ENCODE measurements around the gene MOB3A.

Gene MOB3A

DNA sequence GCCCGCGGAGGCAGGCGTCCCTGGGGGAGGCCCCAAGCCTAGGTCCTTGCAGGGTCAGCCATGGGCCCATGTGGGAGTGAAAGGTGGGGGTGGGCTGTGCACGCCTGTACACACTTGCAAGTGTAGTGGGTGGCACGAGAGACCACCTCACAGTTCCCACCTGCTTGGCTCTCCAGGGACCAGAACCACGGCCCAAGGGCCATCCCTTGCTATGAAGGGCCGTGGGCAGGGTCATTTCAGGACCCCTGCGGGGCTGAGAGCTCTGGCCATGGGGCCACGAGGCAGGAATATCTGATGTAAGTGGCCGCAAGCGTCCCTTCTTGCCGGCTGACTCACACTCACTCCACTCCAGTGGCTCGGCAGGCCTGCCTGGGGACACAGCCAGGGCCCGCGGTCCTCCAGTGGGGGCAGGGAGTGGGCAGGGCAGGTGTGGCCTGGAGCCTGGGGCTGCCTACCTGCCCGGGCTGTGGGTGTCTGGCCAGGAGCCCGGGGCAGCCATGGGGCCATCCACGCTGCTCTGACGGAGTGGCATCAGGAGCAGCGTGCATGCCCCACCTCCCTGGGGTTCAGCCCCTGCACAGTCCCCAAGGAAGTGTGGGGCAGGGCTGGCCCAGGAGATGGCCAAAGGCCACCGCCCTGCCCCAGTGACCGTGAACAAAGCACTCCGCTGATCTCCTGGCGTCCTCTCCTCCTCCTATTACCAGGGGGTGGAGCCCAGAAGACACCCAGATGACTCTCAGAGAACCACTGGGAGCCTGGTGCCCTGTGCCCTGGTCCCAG is 36.5 kb downstream of the MOB3A start:
- peak; percentile 82 for DNase-seq (ENCODE audit: low read depth, low spot score)

DNA sequence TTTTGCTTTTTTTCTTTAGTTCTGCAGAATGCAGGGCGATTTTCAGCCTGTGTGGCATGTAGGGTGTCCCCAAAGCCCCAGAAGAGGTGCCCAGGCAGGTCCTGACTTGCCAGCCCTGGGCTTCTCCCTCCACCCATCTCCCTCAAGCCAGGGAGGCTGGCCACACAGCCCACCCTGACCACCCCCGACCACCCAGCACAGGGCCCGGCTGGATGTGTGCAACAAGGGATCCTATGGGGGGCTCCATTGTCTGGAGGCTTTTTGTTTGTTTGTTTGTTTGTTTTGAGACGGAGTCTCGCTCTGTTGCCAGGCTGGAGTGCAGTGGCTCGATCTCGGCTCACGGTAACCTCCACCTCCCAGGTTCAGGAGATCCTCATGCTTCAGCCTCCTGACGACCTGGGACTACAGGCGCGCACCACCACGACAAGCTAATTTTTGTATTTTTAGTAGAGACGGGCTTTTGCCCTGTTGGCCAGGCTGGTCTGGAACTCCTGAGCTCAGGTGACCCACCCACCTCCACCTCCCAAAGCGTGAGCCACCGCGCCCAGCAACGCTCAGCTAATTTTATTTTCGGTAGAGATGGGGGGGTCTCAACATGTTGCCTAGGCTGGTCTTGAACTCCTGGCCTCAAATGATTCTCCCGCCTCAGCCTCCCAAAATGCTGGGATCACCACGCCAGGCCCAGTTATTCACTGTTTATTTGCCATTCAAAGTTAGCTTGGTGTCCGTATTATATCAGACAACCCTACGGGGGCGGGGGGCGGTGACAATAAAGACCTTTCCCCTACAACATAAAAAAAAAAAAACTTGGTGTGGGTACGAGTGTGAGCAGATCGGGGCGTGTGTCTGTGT is 37.3 kb downstream of the MOB3A start:
- no peak for DNase-seq (ENCODE audit: low read depth, low spot score)

DNA sequence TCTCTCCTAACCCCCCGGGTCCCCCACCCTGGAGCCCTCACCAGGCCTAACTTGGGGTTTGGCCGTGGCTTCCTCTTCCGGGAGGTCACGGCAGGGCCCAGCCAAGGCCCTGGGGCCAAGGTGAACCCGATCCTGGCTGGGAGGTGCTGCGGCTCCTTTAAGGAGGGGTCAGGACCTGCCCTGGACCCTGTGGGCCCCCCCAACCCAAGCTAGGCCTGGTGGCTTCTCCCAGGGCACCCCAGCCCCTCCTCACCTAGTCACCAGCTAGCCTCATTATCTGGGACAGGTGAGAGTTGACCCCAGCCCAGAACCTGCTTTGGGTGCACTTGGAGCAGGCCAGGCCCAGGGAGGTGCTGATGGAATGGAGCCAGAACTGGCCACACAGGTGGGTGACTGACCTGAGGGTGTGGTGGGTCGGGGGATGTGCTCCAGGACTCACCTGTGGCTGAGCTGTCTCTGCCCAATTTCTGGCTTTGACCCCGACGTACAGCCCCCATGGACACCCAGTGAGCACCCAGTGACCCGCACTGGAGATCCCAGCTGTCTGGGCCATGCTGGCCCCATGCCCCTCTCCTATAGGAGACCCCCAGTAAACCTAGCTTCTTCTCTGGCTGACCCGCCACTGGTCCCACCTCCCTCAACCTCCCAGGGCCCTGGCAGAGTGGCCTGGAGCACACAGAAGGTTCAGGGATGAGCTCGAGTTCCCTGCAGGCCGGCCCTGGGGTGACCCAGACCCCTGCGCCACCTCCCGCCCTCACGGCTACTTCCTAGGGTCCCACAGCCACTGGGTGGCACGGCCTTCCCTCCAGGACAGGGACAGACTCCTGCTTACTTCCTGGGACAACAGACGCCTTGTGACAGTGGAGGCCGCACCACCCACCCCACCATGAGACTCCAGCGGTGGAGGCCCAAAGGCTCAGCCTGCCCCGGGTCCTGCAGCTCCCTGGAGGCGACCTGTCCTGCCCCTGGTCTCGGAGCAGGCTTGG is 38.3 kb downstream of the MOB3A start:
- DNase-seq (ENCODE audit: low read depth, low spot score): no peak

DNA sequence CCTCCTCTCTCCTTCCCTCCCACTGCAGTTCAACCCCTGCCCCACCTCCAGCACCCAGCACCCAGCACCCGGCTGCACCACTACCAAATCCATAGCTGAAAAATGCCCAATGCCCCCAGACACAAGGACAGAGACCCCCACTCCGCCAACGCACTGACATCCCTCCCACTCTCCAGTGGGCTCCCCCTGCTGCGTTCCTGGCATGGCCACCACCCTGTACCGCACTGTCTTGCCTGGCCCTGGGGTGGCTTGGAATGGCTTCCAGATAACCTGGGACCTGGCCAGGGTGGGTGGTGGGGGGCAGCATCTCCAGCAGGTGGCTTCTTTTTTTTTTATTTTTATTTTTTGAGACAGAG is 39.3 kb downstream of the MOB3A start:
- no peak for DNase-seq (ENCODE audit: low read depth, low spot score)

DNA sequence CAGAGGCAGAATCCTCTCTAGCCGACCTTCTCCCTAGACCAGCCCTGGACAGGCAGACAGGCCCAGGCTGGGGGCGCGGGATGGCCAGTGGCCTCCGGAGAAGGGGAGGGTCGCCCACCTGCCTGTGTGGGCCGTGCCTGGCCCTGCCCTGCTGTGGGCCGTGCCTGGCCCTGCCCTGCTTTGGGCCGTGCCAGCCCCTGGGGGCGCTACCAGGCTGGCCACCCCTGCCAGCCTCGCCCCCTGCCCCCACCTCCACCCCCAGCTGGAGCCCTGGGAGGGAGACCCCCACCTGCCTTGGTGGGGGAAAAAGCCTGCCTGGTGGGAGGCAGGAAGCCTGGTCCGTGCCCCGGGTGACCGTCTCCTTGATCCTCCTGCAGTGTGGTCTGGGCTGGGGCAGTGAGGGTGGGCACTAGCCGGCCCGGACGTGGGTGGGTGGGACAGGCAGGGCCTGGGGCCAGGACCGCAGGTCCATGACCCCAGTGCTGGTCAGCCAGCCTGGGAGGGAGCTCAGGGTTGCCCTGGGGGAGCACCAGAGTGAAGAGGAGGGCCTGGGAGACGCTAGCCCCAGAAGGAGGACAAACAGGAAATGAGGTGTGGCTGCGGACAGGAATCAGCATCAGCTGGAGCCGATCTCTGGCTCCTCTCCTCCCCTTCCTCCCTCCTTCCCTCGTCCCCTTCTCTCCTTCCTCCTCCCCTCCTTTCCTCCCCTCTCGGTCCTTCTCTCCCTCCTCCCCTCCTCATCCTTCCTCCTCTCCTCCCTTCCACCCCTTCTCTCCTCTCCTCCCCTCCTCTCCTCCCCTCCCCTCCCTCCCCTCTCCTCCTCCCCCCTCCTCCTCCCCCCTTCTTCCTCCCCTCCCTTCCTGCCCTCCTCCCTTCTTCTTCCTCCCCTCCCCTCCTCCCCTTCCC is 39.9 kb downstream of the MOB3A start:
- peak; percentile 53 for DNase-seq (ENCODE audit: low read depth, low spot score)

DNA sequence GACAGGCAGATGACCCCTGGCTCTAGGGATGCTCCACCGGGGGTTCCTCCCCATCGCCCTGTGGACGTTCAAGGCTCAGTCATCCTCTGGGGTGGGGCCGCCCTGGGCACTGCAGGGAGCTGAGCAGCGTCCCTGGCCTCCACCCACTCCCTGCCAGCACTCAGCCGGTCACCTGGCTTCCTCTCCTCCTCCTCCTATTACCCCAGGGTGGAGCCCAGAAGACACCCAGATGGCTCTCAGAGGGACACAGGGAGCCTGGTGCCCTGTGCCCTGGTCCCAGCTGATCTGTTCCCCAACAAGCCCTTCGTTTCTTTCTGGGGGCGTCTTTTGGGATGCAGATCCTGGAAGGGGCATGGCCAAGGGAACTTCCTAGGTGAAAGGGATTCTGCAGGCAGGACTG is 41.4 kb downstream of the MOB3A start:
- no peak for DNase-seq (ENCODE audit: low read depth, low spot score)

DNA sequence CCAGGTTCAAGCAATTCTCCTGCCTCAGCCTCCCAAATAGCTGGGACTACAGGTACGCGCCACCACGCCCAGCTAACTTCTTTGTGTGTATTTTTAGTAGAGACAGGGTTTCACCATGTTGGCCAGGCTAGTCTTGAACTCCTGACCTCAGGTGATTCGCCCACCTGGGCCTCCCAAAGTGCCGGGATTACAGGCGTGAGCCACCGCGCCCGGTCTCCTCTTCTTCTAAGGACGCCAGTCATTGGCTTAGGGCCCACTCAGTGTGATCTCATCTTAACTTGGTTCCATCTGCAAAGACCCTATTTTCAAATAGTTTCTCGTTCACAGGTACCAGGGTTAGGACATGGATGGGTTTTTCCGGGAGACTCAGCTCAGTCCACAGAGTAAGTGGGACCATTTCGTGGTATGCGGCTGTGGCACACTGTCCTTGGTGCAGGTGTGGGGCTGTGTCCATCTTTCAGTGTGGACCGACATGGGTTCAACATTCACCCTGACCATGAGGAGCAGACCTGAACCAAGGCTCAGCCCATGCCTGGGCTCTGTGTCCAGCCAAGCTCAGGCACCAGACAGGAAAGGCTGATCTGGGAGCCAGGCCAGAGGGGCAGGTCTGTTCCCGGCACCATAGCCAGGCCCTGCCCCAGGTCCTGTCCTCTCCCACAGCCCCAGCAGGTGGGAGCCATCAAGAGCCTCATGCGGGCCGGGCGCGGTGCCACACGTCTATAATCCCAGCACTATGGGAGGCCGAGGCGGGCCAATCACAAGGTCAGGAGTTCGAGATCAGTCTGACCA is 42.3 kb downstream of the MOB3A start:
- no peak for DNase-seq (ENCODE audit: low read depth, low spot score)

DNA sequence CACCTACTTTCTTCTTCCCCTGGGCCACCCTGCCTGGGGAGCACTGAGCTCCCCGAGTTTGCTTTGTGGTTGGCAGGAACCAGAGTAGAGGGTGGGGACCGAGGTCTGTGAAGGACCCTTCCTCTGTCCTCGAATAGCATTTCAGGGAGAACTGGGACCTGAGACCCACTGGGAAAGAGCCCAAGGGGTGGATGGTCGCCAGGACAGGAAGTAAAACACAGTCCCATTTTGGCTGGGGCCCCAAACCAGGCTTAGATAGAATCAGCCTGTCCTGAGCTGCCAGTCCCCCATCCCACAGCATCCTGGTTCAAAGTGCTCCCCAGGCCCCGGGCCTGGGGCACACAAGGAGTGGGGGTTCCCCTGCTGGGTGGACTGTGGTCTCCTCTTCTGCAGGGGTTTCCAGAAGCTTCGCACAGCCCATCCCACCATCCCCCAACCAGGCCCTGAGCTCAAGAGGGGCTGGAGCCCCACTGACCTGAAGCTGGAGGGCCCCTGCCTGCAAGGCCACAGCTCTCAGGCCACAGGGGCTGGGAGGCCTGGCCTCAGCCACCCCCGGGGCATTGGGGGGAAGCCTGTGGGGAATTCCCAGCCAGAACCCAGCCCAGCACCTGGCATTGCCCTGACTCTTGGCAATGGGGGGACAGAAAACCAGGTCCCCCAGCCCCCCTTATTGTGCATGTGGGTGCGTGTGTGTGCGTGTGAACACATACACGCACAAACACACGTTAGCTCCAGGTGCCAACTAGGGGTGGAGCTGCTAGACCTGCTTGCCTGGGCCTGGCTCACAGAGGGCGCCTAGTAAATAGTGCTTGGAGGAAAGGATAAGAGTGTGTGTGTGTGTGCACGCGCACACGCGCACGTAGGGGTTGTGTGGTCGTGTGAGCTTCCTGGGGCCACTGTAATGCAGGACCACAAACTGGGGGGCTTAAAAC is 44.1 kb downstream of the MOB3A start:
- DNase-seq (ENCODE audit: low read depth, low spot score): no peak

DNA sequence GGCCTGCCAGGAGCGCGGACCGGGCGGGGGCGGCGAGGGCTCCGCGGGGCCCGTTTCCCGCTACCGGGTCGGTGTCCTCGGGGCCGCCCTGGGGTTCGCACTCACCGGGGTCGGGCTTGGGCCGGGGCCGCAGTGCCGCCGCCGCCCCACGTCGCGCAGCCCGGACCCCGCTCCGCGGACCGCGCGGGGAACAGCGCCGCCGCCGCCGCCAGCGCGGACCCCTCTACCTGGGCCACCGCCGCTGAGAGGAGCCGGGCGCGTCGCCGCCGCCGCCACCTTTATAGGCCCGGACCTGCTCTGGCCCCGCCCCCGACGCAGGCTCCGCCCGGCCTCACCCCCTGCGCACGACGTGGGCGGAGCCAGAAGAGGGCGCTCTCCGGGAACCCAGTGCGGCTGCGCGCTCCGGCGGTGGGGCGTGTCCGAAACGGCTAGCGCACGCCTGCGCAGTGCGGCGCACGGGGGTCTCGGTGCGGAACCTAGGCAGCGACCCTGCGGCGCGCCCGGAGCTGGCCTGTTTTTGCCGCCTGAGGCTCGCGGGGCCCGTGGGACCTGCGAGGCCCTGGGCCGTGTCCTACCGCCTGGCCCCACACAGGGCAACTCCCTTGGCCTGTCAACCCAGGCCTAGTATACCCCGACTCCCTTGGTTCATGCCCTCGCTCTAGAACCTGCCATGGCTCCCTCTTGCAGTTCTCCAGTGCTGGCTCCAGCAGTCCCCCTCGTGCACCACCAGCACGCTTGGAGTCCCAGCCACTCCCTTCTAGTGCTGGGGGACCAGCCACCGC is 44.9 kb downstream of the MOB3A start, which contains the start of gene MKNK2:
Gene MKNK2, minus strand, starts transcription at position 254 of the 782 bp plus-strand sequence. CDS start 393 bp downstream, outside the sequence.
- DNase-seq (ENCODE audit: low read depth, low spot score): peak; percentile 97

DNA sequence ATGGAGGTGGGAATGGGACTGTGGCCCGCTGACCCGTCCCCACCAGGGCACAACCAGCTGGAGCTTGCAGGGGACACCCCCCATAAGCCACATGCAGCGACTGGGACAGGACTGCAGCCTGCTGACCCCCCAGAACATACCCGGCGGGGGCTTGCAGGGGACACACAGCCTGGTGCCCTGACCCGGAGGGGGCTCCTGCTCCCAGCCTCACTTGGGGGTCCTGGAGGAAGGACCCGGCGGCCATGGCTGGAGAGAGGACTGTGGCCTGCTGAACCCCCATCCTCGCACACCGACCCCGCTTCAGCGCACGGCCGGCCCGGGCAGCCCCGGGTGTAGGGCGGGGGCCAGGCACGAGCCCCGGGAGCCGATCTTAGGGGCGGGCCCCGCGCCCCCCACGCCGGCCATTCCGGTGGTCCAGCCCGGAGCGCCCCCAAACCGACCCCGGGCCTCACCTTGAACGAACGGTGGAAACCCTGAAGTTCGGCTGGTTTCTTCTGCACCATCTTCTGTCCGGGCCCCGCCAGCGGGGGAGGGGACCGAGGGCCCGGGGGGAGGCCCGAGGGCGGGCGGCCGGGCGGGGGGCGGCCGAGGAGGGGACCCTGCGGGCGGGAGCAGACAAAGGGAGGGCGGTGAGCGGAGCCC is 45.7 kb downstream of the MOB3A start:
- no peak for DNase-seq (ENCODE audit: low read depth, low spot score)

DNA sequence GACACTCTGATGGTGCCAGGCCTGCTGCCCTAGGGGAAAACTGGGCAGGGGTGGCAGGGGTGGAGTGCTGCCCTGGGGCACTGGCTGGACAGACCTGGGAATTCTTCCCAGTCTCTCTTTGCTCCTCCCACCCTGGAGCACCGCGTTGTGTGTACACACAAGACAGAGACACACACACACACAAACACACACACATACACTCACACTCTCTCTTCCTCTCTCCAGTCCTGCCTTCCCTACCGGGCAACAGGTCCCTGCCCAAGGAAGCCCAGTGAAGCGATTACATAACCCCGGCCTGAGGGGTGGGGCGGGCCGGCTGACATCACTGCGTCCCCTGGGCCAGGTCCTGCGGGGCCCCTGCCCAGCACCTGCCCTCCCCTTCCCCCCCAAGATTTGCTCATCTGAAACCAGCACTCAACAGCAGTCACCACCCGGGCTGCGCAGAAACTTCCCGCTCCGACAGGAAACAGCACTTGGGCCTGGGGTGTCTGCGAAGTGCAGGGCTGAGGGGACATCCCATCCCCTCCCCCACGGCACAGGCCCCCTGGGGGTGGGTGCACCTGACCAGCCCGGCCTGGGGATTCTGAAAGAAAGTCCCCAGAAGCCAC is 46.3 kb downstream of the MOB3A start:
- DNase-seq (ENCODE audit: low read depth, low spot score): peak; percentile 76

DNA sequence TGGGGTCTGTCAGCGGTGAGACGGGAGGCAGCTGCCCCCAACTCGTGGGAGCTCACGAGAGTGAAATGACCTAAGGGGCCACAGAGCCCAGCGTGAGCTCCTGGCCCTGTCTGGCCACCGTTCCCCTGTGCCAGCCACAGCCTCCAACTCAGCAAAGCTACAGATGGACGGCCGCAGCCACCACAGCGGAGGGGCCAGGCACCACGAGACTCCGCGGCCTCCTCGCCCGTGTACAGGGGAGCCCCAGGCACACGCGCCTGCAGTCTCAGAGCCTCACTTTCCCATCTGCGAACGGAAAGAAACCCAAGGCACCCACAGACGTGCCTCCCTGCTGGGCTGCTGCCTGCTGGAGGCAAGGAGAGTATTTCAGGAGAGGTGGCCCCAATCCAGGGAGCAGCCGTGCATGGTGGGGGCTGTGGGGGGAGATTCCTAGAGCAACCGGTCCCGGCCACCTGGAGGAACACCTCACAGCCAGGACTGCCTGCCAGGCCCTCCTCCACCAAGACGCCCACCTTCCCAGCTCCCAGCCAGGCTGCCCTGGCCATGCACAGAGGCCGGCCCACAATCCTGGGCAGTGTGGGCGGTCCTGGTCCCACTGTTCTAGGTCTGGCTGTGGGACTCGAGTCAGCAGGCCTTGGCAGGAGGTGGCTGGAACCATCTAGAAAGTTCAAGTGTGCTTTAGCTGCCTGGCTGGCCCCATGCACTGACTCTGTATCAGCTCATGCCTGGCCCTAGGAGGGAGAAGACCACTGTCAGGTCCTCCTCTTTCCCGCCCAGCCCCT is 47.0 kb downstream of the MOB3A start:
- peak; percentile 66 for DNase-seq (ENCODE audit: low read depth, low spot score)

DNA sequence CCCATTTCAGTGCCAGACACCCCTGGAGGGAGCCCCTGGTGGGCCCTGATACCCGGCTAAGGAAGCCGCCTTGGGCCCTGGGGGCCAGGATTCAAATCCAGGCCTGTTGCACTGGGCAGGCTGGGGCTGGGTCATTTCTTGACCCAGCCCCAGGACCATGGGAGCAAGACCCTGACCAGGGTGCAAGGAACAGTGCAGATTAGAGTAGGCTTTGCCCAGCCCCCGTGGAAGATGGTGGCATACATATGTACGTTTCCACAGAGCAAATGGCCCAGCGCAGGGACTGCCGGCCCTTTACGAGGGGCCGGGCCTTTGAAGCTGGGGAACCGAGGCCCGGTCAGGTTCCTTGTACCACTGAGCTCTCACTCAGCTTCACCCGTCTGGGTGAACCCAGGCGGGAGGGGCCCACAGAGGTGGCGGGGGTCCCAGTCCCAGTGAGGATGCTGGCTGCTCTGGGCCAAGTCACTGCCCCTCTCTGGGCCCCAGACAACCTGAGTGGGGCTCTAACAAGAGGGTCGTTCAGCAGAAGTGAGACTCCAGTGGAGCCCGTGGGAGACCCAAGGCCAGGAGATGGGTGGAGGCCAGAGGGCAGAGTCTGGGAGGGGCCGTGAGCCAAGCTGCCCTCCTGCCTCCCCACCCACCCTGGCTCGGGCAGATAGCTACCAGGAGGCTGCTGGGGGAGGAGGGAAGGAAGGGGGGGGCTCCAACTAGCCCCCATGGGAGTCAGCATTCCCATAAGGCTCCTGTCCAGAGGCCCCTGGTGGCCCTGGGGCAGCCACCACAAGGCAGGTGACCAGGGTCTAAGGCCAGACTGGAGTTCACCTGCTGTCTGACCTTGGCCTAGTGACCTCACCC is 47.8 kb downstream of the MOB3A start:
- no peak for DNase-seq (ENCODE audit: low read depth, low spot score)

DNA sequence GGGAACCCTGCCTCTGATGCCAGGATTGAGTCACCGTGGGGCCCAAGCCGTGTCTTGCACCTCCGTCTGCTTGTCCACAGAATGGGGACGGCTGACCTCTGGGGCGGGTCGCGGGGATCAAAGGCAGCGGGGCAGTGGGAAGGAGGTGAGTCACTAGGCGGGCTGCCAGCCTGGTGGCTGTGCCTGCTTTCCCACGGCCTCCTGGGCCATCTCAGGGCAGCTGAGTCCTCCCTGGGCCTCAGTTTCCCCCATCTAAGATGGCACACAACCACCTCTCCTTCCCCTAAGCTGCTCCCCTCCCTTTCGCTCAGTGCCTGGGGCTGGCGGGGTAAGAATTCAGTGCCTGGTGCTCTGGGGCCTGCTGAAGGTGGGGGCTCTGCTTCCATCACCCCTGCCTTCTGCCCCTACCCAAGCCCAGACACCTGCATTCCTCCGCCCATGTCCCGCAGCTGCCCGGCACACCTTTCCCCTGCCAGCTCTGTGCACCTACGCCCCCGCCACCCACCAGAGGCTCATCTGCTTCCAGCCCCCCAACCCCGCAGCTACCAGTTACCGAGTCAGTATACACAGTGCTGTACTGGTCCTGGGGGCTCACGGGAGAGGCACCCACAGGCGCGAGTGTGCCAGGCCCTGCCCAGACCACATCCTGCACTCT is 48.5 kb downstream of the MOB3A start:
- DNase-seq (ENCODE audit: low read depth, low spot score): peak; percentile 71

DNA sequence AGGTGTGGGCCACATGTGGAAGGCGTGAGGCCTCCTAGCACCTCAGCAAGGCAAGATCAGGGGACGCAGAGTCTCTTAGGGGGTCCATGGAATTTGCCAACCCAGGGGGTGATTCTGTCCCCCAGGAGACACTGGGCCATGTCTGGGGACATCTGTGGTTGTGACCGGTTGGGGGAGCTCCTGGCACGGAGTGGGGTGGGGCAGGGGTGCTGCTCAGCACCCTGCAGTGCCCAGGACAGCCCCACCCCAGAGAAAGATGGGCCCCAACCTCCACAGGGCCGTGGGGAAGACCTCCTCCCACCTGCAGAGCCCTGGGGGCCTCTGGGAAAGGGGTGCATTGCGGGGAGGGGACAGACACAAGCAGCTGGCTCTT is 49.1 kb downstream of the MOB3A start:
- DNase-seq (ENCODE audit: low read depth, low spot score): no peak
